A549 (cell line): ENCODE data around the gene SLC22A31.

Source experiments
- EHMT2 ChIP-seq: fragments of 200-600 bp; sonication (generic); IDR thresholded peaks from 2 replicates; pipeline ENCODE4 v1.6.1; 2016; ENCODE audit warnings: antibody characterized with exemption, low read depth, mild to moderate bottlenecking, moderate library complexity
- GATA3 ChIP-seq: IDR thresholded peaks from 2 replicates; pipeline ENCODE4 v1.6.1; 2012; ENCODE audit warnings: borderline replicate concordance
- POLR2A ChIP-seq: IDR thresholded peaks from 2 replicates; pipeline ENCODE4 v1.6.1; 2012; ENCODE audit warnings: mild to moderate bottlenecking, low read length
- RAD21 ChIP-seq, 2 experiments: fragments of >200 bp in 1 of 2; sonication (Bioruptor Twin) in 1 of 2; formaldehyde crosslinking in 1 of 2; IDR thresholded peaks in 1 of 2; conservative IDR thresholded peaks in 1 of 2; 2 replicates in 1 of 2; 3 replicates in 1 of 2; pipeline ENCODE4 v1.6.1; 2012 to 2018; ENCODE audit warnings: inconsistent platforms in 1 of 2
- RCOR1 ChIP-seq: fragments of 150-350 bp; IDR thresholded peaks from 2 replicates; pipeline ENCODE4 v1.6.1; 2014; ENCODE audit warnings: antibody characterized with exemption, low read length, low read depth
- SMC3 ChIP-seq: fragments of >200 bp; sonication (Bioruptor Twin); formaldehyde crosslinking; IDR thresholded peaks from 3 replicates; pipeline ENCODE4 v1.6.1; 2018; ENCODE audit warnings: inconsistent platforms
- ZFP36 ChIP-seq: fragments of 450-650 bp; IDR thresholded peaks from 2 replicates; pipeline ENCODE4 v1.6.1; 2014; ENCODE audit warnings: borderline replicate concordance; ENCODE audit not compliant: partially characterized antibody
- ZSCAN20 ChIP-seq: fragments of 250-450 bp; sonication (Bioruptor Pico); IDR thresholded peaks from 2 replicates; pipeline ENCODE4 v1.8.0; 2022; ENCODE audit warnings: mild to moderate bottlenecking, moderate library complexity
- TF ChIP-seq, protein P1 (sequence below): fragments of >200 bp; sonication (Bioruptor Twin); formaldehyde crosslinking; IDR thresholded peaks from 3 replicates; pipeline ENCODE4 v1.5.1; 2016
- TF ChIP-seq, protein P2 (sequence below): IDR thresholded peaks from 2 replicates; pipeline ENCODE4 v1.6.1; 2012
- TF ChIP-seq, protein P3 (sequence below): fragments of 250-450 bp; sonication (Bioruptor Pico); IDR thresholded peaks from 2 replicates; pipeline ENCODE4 v1.5.0; 2021; ENCODE audit warnings: mild to moderate bottlenecking, moderate library complexity, borderline replicate concordance

DNA sequence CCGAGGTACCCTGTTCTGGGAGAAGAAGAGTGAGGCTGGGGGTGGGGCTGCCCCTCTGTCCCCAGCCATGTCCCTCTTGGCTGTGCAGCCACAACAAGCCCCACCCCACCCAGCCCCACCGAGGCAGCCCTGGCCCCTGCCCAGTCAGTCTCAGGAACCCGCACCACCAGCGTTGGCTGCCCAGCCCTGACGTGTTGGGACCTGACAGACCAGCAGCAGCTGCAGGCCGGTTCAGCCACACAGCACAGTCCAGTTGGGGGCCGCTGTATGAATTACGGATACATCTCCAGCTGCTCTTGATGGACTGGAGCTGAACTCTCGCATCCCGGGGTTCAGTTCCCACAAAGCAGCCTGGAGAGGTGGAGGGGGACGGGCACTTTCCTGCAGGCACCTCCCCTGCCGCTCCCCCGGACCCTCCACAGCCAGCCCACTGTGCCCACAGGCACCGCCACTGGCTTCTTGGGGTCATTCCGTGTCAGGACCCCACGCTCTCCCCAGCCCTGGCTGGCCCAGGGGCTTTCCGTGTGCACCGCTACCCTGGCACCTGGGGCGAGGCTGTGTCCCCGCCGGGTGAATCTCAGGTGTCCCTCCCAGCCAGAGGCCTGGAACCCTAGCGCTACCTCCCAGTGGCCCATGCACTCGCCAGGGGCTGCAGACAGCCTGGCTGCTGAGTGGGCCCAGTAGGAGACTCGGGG lies 21.7 kb downstream of the SLC22A31 start:
- TF ChIP-seq, protein P1, sequence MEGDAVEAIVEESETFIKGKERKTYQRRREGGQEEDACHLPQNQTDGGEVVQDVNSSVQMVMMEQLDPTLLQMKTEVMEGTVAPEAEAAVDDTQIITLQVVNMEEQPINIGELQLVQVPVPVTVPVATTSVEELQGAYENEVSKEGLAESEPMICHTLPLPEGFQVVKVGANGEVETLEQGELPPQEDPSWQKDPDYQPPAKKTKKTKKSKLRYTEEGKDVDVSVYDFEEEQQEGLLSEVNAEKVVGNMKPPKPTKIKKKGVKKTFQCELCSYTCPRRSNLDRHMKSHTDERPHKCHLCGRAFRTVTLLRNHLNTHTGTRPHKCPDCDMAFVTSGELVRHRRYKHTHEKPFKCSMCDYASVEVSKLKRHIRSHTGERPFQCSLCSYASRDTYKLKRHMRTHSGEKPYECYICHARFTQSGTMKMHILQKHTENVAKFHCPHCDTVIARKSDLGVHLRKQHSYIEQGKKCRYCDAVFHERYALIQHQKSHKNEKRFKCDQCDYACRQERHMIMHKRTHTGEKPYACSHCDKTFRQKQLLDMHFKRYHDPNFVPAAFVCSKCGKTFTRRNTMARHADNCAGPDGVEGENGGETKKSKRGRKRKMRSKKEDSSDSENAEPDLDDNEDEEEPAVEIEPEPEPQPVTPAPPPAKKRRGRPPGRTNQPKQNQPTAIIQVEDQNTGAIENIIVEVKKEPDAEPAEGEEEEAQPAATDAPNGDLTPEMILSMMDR, result no peak
- TF ChIP-seq, protein P2, sequence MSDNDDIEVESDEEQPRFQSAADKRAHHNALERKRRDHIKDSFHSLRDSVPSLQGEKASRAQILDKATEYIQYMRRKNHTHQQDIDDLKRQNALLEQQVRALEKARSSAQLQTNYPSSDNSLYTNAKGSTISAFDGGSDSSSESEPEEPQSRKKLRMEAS, result no peak
- TF ChIP-seq ZFP36, result no peak
- no peak for TF ChIP-seq GATA3
- no peak for TF ChIP-seq EHMT2
- TF ChIP-seq, protein P3, sequence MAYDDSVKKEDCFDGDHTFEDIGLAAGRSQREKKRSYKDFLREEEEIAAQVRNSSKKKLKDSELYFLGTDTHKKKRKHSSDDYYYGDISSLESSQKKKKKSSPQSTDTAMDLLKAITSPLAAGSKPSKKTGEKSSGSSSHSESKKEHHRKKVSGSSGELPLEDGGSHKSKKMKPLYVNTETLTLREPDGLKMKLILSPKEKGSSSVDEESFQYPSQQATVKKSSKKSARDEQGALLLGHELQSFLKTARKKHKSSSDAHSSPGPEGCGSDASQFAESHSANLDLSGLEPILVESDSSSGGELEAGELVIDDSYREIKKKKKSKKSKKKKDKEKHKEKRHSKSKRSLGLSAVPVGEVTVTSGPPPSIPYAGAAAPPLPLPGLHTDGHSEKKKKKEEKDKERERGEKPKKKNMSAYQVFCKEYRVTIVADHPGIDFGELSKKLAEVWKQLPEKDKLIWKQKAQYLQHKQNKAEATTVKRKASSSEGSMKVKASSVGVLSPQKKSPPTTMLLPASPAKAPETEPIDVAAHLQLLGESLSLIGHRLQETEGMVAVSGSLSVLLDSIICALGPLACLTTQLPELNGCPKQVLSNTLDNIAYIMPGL (CRISPR knock-in tag), result no peak
- TF ChIP-seq ZSCAN20, result no peak
- TF ChIP-seq SMC3, result no peak
- no peak for TF ChIP-seq RCOR1
- no peak for TF ChIP-seq POLR2A
- no peak for TF ChIP-seq RAD21 (conservative IDR thresholded peaks at IDR 0.05 in 1 of 2, IDR thresholded peaks at IDR 0.05 in 1 of 2)
